A549 (cell line): ENCODE results near the gene B3GAT1. TPM values are rescaled to one million over a fixed set of nuclear protein-coding genes. Genes with fewer than 3 reads are reported as not detected.

Experiments used
- ATAC-seq, 2 experiments: fragments of 200-7000 bp in 1 of 2; fragments of >200 bp in 1 of 2; cut with Nextera tagmentation in 1 of 2; cut with Tn5 transposase in 1 of 2; 3 replicates each; pipeline versions ENCODE4 v1.8.0 to v1.9.1; 2018 to 2020; ENCODE audit warnings: mild to moderate bottlenecking in 1 of 2, moderate library complexity in 1 of 2
- CTCF ChIA-PET: fragments of 300-600 bp; sonication (Branson Sonifier 250); formaldehyde crosslinking; extraction: SDS; loops from one replicate; lab custom pipeline; 2021; ENCODE audit warnings: antibody characterized with exemption, inconsistent platforms; lab: Yijun Ruan, JAX
- POLR2A ChIA-PET: fragments of 350-600 bp; formaldehyde crosslinking; extraction: SDS; loops from one replicate; lab custom pipeline; 2021; ENCODE audit warnings: antibody characterized with exemption, inconsistent platforms; lab: Yijun Ruan, JAX
- DNase-seq, 2 experiments: peaks; one replicate each; pipeline versions ENCODE4 v3.0.0 to v3.0.0-alpha.2; 2011 to 2016; ENCODE audit warnings: low read depth in 1 of 2, low spot score in 1 of 2
- FAIRE-seq: peaks from 2 replicates; lab custom pipeline; 2011; peaks lifted over from hg19 to GRCh38; lab: Jason Lieb, UNC
- H3K27ac ChIP-seq, 2 experiments: fragments of >200 bp; sonication (Bioruptor Twin); formaldehyde crosslinking; 3 replicates each; pipeline ENCODE4 v1.5.1; 2016 to 2017
- H3K4me1 ChIP-seq: fragments of >200 bp; sonication (Bioruptor Twin); formaldehyde crosslinking; 3 replicates; pipeline ENCODE4 v1.6.1; 2016
- H3K4me2 ChIP-seq: fragments of >200 bp; sonication (Bioruptor Twin); formaldehyde crosslinking; 3 replicates; pipeline ENCODE4 v1.6.1; 2016
- H3K4me3 ChIP-seq: fragments of >200 bp; sonication (Bioruptor Twin); formaldehyde crosslinking; 3 replicates; pipeline ENCODE4 v1.5.1; 2016
- H3K9me3 ChIP-seq: fragments of >200 bp; sonication (Bioruptor Twin); formaldehyde crosslinking; 3 replicates; pipeline ENCODE4 v1.6.1; 2016
- ATOH8 ChIP-seq: fragments of 250-450 bp; sonication (Bioruptor Pico); IDR thresholded peaks from 2 replicates; pipeline ENCODE4 v1.5.0; 2020; ENCODE audit warnings: low read depth, mild to moderate bottlenecking, moderate library complexity
- BHLHE40 ChIP-seq: IDR thresholded peaks from 2 replicates; pipeline ENCODE4 v1.6.1; 2012; ENCODE audit warnings: low read depth, low read length, inconsistent platforms
- CHD2 ChIP-seq: fragments of 150-350 bp; IDR thresholded peaks from 2 replicates; pipeline ENCODE4 v1.6.1; 2014; ENCODE audit warnings: low read length; ENCODE audit not compliant: partially characterized antibody
- CHD4 ChIP-seq: fragments of 200-600 bp; sonication (generic); IDR thresholded peaks from 2 replicates; pipeline ENCODE4 v1.6.1; 2016; ENCODE audit warnings: antibody characterized with exemption, mild to moderate bottlenecking, borderline replicate concordance
- CTCF ChIP-seq: fragments of >200 bp; sonication (Bioruptor Twin); formaldehyde crosslinking; IDR thresholded peaks from 3 replicates; pipeline ENCODE4 v1.5.1; 2016
- E2F6 ChIP-seq: IDR thresholded peaks from 2 replicates; pipeline ENCODE4 v1.6.1; 2012; ENCODE audit warnings: low read depth, borderline replicate concordance
- EP300 ChIP-seq, 2 experiments: fragments of >200 bp; sonication (Bioruptor Twin); formaldehyde crosslinking; IDR thresholded peaks; 2 replicates in 1 of 2; 3 replicates in 1 of 2; pipeline ENCODE4 v1.6.1; 2016 to 2017
- ESRRA ChIP-seq: fragments of 150-350 bp; IDR thresholded peaks from 2 replicates; pipeline ENCODE4 v1.6.1; 2014; ENCODE audit warnings: mild to moderate bottlenecking, low read length, borderline replicate concordance
- FOSB ChIP-seq: fragments of 250-450 bp; sonication (Bioruptor Pico); IDR thresholded peaks from 2 replicates; pipeline ENCODE4 v1.5.0; 2020; ENCODE audit warnings: mild to moderate bottlenecking, moderate library complexity
- FOSL2 ChIP-seq, 2 experiments: fragments of 450-650 bp in 1 of 2; fragments of >200 bp in 1 of 2; sonication (Bioruptor Twin) in 1 of 2; formaldehyde crosslinking; IDR thresholded peaks; 2 replicates each; pipeline versions ENCODE4 v1.5.0 to v1.6.1; 2016 to 2020; ENCODE audit warnings: mild to moderate bottlenecking in 1 of 2, moderate library complexity in 1 of 2
- GATA3 ChIP-seq: IDR thresholded peaks from 2 replicates; pipeline ENCODE4 v1.6.1; 2012; ENCODE audit warnings: borderline replicate concordance
- HDAC2 ChIP-seq: fragments of 200-600 bp; sonication (generic); IDR thresholded peaks from 2 replicates; pipeline ENCODE4 v1.6.1; 2016
- HMGXB4 ChIP-seq: fragments of 250-450 bp; sonication (Bioruptor Pico); IDR thresholded peaks from 2 replicates; pipeline ENCODE4 v1.5.0; 2021; ENCODE audit warnings: mild to moderate bottlenecking, moderate library complexity, borderline replicate concordance
- HOXB13 ChIP-seq: fragments of 250-450 bp; sonication (Bioruptor Pico); IDR thresholded peaks from 2 replicates; pipeline ENCODE4 v1.5.0; 2020; ENCODE audit warnings: low read depth, mild to moderate bottlenecking, moderate library complexity
- JUN ChIP-seq, 2 experiments: fragments of >200 bp; sonication (Bioruptor Twin); formaldehyde crosslinking; IDR thresholded peaks; 2 replicates in 1 of 2; 3 replicates in 1 of 2; pipeline ENCODE4 v1.6.1; 2016 to 2017
- JUNB ChIP-seq: fragments of >200 bp; sonication (Bioruptor Twin); formaldehyde crosslinking; IDR thresholded peaks from 2 replicates; pipeline ENCODE4 v1.6.1; 2016
- KDM5A ChIP-seq: fragments of 200-600 bp; sonication (generic); IDR thresholded peaks from 2 replicates; pipeline ENCODE4 v1.6.1; 2016; ENCODE audit warnings: antibody characterized with exemption, mild to moderate bottlenecking
- MAX ChIP-seq: IDR thresholded peaks from 2 replicates; pipeline ENCODE4 v1.6.1; 2012
- MAZ ChIP-seq: fragments of 150-350 bp; IDR thresholded peaks from 2 replicates; pipeline ENCODE4 v1.6.1; 2014; ENCODE audit warnings: antibody characterized with exemption, low read depth, low read length, borderline replicate concordance
- MYC ChIP-seq: IDR thresholded peaks from 2 replicates; pipeline ENCODE4 v1.6.1; 2012; ENCODE audit warnings: mild to moderate bottlenecking, inconsistent platforms, low read length, improper control_type of control experiment, borderline replicate concordance
- NFE2L2 ChIP-seq: fragments of 150-350 bp; conservative IDR thresholded peaks from 2 replicates; pipeline ENCODE4 v1.6.1; 2014; ENCODE audit warnings: low read length
- PHF8 ChIP-seq: fragments of 200-600 bp; sonication (generic); IDR thresholded peaks from 2 replicates; pipeline ENCODE4 v1.6.1; 2016; ENCODE audit warnings: low read depth, mild to moderate bottlenecking, antibody characterized with exemption, moderate library complexity, borderline replicate concordance
- POLR2A ChIP-seq: IDR thresholded peaks from 2 replicates; pipeline ENCODE4 v1.6.1; 2012; ENCODE audit warnings: mild to moderate bottlenecking, low read length
- POLR2AphosphoS2 ChIP-seq: conservative IDR thresholded peaks from 2 replicates; pipeline ENCODE4 v1.6.1; 2012; ENCODE audit warnings: low read length, improper control_type of control experiment, inconsistent platforms
- RAD21 ChIP-seq, 2 experiments: fragments of >200 bp in 1 of 2; sonication (Bioruptor Twin) in 1 of 2; formaldehyde crosslinking in 1 of 2; IDR thresholded peaks in 1 of 2; conservative IDR thresholded peaks in 1 of 2; 2 replicates in 1 of 2; 3 replicates in 1 of 2; pipeline ENCODE4 v1.6.1; 2012 to 2018; ENCODE audit warnings: inconsistent platforms in 1 of 2
- RARB ChIP-seq: fragments of 250-450 bp; sonication (Bioruptor Pico); IDR thresholded peaks from 2 replicates; pipeline ENCODE4 v1.8.0; 2021; ENCODE audit warnings: mild to moderate bottlenecking, moderate library complexity
- SMC3 ChIP-seq: fragments of >200 bp; sonication (Bioruptor Twin); formaldehyde crosslinking; IDR thresholded peaks from 3 replicates; pipeline ENCODE4 v1.6.1; 2018; ENCODE audit warnings: inconsistent platforms
- ZC3H11A ChIP-seq: fragments of 450-650 bp; IDR thresholded peaks from 2 replicates; pipeline ENCODE4 v1.6.1; 2014; ENCODE audit warnings: antibody characterized with exemption, mild to moderate bottlenecking
- ZFP36 ChIP-seq: fragments of 450-650 bp; IDR thresholded peaks from 2 replicates; pipeline ENCODE4 v1.6.1; 2014; ENCODE audit warnings: borderline replicate concordance; ENCODE audit not compliant: partially characterized antibody
- WGBS: methylation state at CpG from one replicate; pipeline ENCODE4 v1.1.6; 2017; ENCODE audit errors: missing lambda C conversion rate; 5-methylcytosine and 5-hydroxymethylcytosine counted together
- polyA plus RNA-seq, 4 experiments: library from polyadenylated mRNA; depleted of rRNA in 3 of 4; stranded (reverse); fragments of >200 nt; fragmentation: RNase III in 1 of 4; extraction: RNeasy Plus Mini Kit Qiagen cat#74134 plus additional on column Dnase treatment in 1 of 4; gene quantifications; 2 replicates in 3 of 4; 3 replicates in 1 of 4; pipeline ENCODE4 v1.2.3, GENCODE V29; 2011 to 2017

The B3GAT1 gene
- polyA plus RNA-seq, 2 of the 4 experiments (the other 2 are of a cell fraction), result not detected

GRCh38 chr11:134361661-134362060, 50.4 kb downstream of the B3GAT1 start:
- ChIA-PET CTCF (no interaction called here), POLR2A (no interaction called here)
- Histone ChIP-seq H3K9me3 (no peaks in the 10 kb centered on the region), H3K4me1 (no peaks in the 10 kb centered on the region), H3K4me2 (no peak overlapping the region), H3K4me3 (no peak overlapping the region), H3K27ac (no peak overlapping the region)
- FAIRE-seq (no peak), ATAC-seq (no peak), DNase-seq (no peak)
- WGBS, result 81% methylated on average over 26 of the region's 26 CpGs
- no peak for TF ChIP-seq ZC3H11A
- no peak for TF ChIP-seq HOXB13 (CRISPR knock-in tag)
- TF ChIP-seq SMC3, result no peak
- no peak for TF ChIP-seq E2F6
- TF ChIP-seq EP300 (IDR thresholded peaks at IDR 0.05), result no peak
- TF ChIP-seq POLR2AphosphoS2, result no peak
- no peak for TF ChIP-seq HDAC2
- no peak for TF ChIP-seq RARB (CRISPR knock-in tag)
- TF ChIP-seq CHD2, result no peak
- TF ChIP-seq MYC, result no peak
- TF ChIP-seq POLR2A, result no peak
- TF ChIP-seq HMGXB4 (CRISPR knock-in tag), result no peak
- TF ChIP-seq ATOH8 (CRISPR knock-in tag), result no peak
- TF ChIP-seq CTCF, result no peak
- TF ChIP-seq MAX, result no peak
- no peak for TF ChIP-seq CHD4
- no peak for TF ChIP-seq MAZ
- TF ChIP-seq KDM5A, result no peak
- no peak for TF ChIP-seq PHF8

- H3K4me1 ChIP-seq, result no peaks in the 10 kb centered on the region
- DNase-seq, result peak; percentile 76 to 78
- H3K9me3 ChIP-seq, result no peaks in the 10 kb centered on the region
- ChIA-PET POLR2A (no interaction called here), CTCF (no interaction called here)
- ATAC-seq, result peak; percentile 96 to 99
- no peak overlapping the region for H3K4me3 ChIP-seq
- 47% methylated on average over 16 of the region's 30 CpGs for WGBS
- H3K27ac ChIP-seq, result no peak overlapping the region
- H3K4me2 ChIP-seq, result no peak overlapping the region
- no peak for FAIRE-seq
- TF ChIP-seq ZFP36 (no peak), RAD21 (conservative IDR thresholded peaks at IDR 0.05 in 1 of 2, IDR thresholded peaks at IDR 0.05 in 1 of 2) (peak; percentile 82 to 84), FOSL2 (IDR thresholded peaks at IDR 0.05) (no peak), FOSL2 (CRISPR knock-in tag; IDR thresholded peaks at IDR 0.05) (no peak), NFE2L2 (no peak), ESRRA (no peak), MAX (peak; percentile 57), POLR2A (no peak), BHLHE40 (no peak), GATA3 (no peak), JUN (IDR thresholded peaks at IDR 0.05) (no peak), JUNB (no peak), HOXB13 (CRISPR knock-in tag) (no peak), SMC3 (peak; percentile 67), CTCF (peak; percentile 66), FOSB (CRISPR knock-in tag) (no peak)
Measured at GRCh38 chr11:134360050-134360835, 51.8 kb downstream of the B3GAT1 start.
